ENCODE results near the gene ROR1. TPM values are rescaled to one million over a fixed set of nuclear protein-coding genes. Genes with fewer than 3 reads are reported as not detected.

Gene ROR1
- total and polyA plus RNA-seq, 10 of the 15 experiments (the other 5 are each of a cell fraction or from before 2014, with no cell fraction given), result 0.02 to 0.08 (median 0.05) TPM; not detected in 6

DNA sequence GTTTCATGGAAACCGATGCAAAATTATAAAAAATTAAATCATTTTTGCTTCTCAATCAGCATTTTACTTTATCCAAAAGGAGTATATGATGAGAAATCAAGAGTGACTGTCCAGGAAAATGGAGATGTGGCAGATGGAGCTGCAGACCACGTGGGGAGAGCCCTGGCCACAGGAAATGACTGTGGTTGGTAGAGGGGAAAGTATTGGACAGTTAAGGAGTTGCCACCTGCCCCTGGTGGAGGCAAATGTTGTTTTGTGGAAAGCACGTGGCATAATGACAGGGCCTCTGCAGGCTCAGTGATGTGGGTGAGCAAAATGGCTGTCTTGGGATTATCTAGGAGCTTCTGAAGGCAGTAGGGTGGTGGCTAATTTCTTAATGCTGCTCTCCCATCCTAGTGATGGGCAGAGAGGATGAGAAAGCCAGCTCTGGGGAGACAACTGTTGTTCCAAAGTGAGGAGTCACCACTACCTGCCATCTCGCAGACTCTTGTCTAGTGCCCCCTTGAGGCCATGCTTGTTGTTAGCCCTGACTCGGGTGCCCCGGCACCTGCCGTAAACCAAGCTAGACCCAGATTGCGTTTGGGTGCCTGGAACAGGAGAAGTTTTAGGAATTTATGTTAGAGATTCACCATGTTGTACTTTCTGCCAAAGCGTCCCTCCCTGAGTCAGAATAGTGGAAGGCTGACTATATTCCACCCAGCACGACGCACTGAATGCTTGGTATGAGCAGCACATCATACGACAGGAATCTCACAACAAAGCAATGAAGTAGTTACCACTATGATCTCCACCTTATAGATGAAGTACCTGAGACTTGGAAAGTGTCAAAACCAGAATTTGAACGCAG lies 144.0 kb downstream of the ROR1 start:
- Histone ChIP-seq H3K36me3 (ENCODE audit: control insufficient read depth in 2 of 2, insufficient read depth in 2 of 2, low read length in 1 of 2) (no peaks in the 10 kb centered on the region), H3K27me3 (replicated peaks in 1 of 2; ENCODE audit: control insufficient read depth in 2 of 2, insufficient read depth in 2 of 2, low read length in 1 of 2) (no peaks in the 10 kb centered on the region; a peak in 1 of 4 replicates), H3K9ac (ENCODE audit: control insufficient read depth, insufficient read depth, low read length) (no peak overlapping the region), H4K20me1 (ENCODE audit: control insufficient read depth, insufficient read depth) (no peaks in the 10 kb centered on the region), H3K27ac (ENCODE audit: control insufficient read depth, insufficient read depth) (no peak overlapping the region), H3K4me1 (ENCODE audit: control insufficient read depth, insufficient read depth, low read length) (no peaks in the 10 kb centered on the region), H2AFZ (ENCODE audit: control insufficient read depth, low read depth, low read length) (no peak overlapping the region), H3K4me3 (no peak overlapping the region), H3K79me2 (ENCODE audit: control insufficient read depth, insufficient read depth, low read length) (no peaks in the 10 kb centered on the region), H3K4me2 (ENCODE audit: control insufficient read depth, insufficient read depth) (no peak overlapping the region), H3K9me3 (replicated peaks; ENCODE audit: control insufficient read depth, insufficient read depth, low read length) (no peaks in the 10 kb centered on the region)
- FAIRE-seq, result no peak
- intact Hi-C loops (cut with micrococcal nuclease; ENCODE audit: unreplicated experiment) (loop anchor here (5.0 kb wide), 2 partner anchors 245 to 300 kb away; no protein-coding TSS in a partner anchor), in situ Hi-C loops (cut with MboI) (loop anchor here (10.0 kb wide), 1 partner anchor 303 kb away; no protein-coding TSS in a partner anchor)
- peak; percentile 76 for ATAC-seq
- no TSS peak for BruUV-seq (replicated peaks)
- ChIA-PET SMC1A (ENCODE audit: uncharacterized antibody, unreplicated experiment) (interaction anchor here (0.6 to 1.9 kb wide), 9 partner anchors 10 to 361 kb away, joined by 3 to 9 read pairs (median 3); partner anchors contain the start of gene ROR1), RAD21 (ENCODE audit: unreplicated experiment) (interaction anchor here (0.7 to 4.1 kb wide), 5 partner anchors 41 to 329 kb away, joined by 3 to 26 read pairs (median 5); no protein-coding TSS in a partner anchor), CTCF (interaction anchor here (0.8 to 3.0 kb wide), 15 partner anchors 11 to 329 kb away, joined by 3 to 33 read pairs (median 4); no protein-coding TSS in a partner anchor), POLR2A (no interaction called here)
- DNase-seq (ENCODE audit: low read depth, low spot score), result no peak
- WGBS (ENCODE audit: insufficient coverage, insufficient replicate concordance, low lambda C conversion rate, missing lambda C conversion rate), result 44% methylated on average over 13 of the region's 13 CpGs
- no peak for TF ChIP-seq ZNF384 (IDR thresholded peaks at IDR 0.05; ENCODE audit: borderline replicate concordance, low read depth, low read length)
- no peak for TF ChIP-seq RB1 (IDR thresholded peaks at IDR 0.05; ENCODE audit: borderline replicate concordance)
- no peak for TF ChIP-seq WRNIP1 (IDR thresholded peaks at IDR 0.05; ENCODE audit: borderline replicate concordance, low read depth, low read length)
- TF ChIP-seq HDAC2 (IDR thresholded peaks at IDR 0.05), result no peak
- TF ChIP-seq CREB1 (IDR thresholded peaks at IDR 0.05; ENCODE audit: low read depth), result no peak
- TF ChIP-seq, protein P1, sequence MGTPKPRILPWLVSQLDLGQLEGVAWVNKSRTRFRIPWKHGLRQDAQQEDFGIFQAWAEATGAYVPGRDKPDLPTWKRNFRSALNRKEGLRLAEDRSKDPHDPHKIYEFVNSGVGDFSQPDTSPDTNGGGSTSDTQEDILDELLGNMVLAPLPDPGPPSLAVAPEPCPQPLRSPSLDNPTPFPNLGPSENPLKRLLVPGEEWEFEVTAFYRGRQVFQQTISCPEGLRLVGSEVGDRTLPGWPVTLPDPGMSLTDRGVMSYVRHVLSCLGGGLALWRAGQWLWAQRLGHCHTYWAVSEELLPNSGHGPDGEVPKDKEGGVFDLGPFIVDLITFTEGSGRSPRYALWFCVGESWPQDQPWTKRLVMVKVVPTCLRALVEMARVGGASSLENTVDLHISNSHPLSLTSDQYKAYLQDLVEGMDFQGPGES (IDR thresholded peaks at IDR 0.05), result no peak
- no peak for TF ChIP-seq SMAD5 (IDR thresholded peaks at IDR 0.05; ENCODE audit: low read depth)
- TF ChIP-seq CBFB (IDR thresholded peaks at IDR 0.05; ENCODE audit: low read depth), result no peak
- TF ChIP-seq STAT1 (conservative IDR thresholded peaks at IDR 0.05), result no peak
- TF ChIP-seq, protein P2, sequence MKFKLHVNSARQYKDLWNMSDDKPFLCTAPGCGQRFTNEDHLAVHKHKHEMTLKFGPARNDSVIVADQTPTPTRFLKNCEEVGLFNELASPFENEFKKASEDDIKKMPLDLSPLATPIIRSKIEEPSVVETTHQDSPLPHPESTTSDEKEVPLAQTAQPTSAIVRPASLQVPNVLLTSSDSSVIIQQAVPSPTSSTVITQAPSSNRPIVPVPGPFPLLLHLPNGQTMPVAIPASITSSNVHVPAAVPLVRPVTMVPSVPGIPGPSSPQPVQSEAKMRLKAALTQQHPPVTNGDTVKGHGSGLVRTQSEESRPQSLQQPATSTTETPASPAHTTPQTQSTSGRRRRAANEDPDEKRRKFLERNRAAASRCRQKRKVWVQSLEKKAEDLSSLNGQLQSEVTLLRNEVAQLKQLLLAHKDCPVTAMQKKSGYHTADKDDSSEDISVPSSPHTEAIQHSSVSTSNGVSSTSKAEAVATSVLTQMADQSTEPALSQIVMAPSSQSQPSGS (IDR thresholded peaks at IDR 0.05; ENCODE audit: low read length), result no peak
- no peak for TF ChIP-seq SUPT20H (IDR thresholded peaks at IDR 0.05; ENCODE audit: borderline replicate concordance, control insufficient read depth, low read depth, low read length)
- TF ChIP-seq, protein P3, sequence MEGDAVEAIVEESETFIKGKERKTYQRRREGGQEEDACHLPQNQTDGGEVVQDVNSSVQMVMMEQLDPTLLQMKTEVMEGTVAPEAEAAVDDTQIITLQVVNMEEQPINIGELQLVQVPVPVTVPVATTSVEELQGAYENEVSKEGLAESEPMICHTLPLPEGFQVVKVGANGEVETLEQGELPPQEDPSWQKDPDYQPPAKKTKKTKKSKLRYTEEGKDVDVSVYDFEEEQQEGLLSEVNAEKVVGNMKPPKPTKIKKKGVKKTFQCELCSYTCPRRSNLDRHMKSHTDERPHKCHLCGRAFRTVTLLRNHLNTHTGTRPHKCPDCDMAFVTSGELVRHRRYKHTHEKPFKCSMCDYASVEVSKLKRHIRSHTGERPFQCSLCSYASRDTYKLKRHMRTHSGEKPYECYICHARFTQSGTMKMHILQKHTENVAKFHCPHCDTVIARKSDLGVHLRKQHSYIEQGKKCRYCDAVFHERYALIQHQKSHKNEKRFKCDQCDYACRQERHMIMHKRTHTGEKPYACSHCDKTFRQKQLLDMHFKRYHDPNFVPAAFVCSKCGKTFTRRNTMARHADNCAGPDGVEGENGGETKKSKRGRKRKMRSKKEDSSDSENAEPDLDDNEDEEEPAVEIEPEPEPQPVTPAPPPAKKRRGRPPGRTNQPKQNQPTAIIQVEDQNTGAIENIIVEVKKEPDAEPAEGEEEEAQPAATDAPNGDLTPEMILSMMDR (IDR thresholded peaks at IDR 0.05 in 2 of 3, conservative IDR thresholded peaks at IDR 0.05 in 1 of 3; ENCODE audit: control insufficient read depth in 2 of 3, extremely low read depth in 1 of 3, insufficient read depth in 1 of 3, low read depth in 3 of 3, low read length in 3 of 3), result peak; percentile 21 to 55 (median 44); a peak in 4 of 6 replicates
- TF ChIP-seq, protein P4, sequence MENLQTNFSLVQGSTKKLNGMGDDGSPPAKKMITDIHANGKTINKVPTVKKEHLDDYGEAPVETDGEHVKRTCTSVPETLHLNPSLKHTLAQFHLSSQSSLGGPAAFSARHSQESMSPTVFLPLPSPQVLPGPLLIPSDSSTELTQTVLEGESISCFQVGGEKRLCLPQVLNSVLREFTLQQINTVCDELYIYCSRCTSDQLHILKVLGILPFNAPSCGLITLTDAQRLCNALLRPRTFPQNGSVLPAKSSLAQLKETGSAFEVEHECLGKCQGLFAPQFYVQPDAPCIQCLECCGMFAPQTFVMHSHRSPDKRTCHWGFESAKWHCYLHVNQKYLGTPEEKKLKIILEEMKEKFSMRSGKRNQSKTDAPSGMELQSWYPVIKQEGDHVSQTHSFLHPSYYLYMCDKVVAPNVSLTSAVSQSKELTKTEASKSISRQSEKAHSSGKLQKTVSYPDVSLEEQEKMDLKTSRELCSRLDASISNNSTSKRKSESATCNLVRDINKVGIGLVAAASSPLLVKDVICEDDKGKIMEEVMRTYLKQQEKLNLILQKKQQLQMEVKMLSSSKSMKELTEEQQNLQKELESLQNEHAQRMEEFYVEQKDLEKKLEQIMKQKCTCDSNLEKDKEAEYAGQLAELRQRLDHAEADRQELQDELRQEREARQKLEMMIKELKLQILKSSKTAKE (IDR thresholded peaks at IDR 0.05; ENCODE audit: low read depth, poor library complexity, severe bottlenecking), result no peak
- no peak for TF ChIP-seq CHD2 (IDR thresholded peaks at IDR 0.05; ENCODE audit: borderline replicate concordance, low read depth, low read length)
- TF ChIP-seq FOS (IDR thresholded peaks at IDR 0.05; ENCODE audit: borderline replicate concordance, extremely low read depth, insufficient read length), result no peak
- no peak for TF ChIP-seq RFX5 (IDR thresholded peaks at IDR 0.05; ENCODE audit: low read depth, low read length)
- peak; percentile 22; the same call in 1 of the 2 replicates for TF ChIP-seq SMC3 (IDR thresholded peaks at IDR 0.05; ENCODE audit: borderline replicate concordance, low read length)
